B cell (primary cell): ENCODE measurements around the gene TUBA4A. TPM values are rescaled to one million over a fixed set of nuclear protein-coding genes. Genes with fewer than 3 reads are reported as not detected.

Experiments used
- ATAC-seq: fragments of 200-7000 bp; cut with Tn5 transposase; one replicate; pipeline ENCODE4 v1.10.0; 2021; ENCODE audit warnings: low read depth, mild to moderate bottlenecking, moderate number of reproducible peaks, moderate library complexity
- CTCF ChIA-PET: fragments of 350-600 bp; sonication (Branson Sonifier 250); formaldehyde crosslinking; loops from one replicate; lab custom pipeline; 2021; ENCODE audit warnings: antibody characterized with exemption, inconsistent platforms; lab: Charles Lee
- POLR2A ChIA-PET: fragments of 350-600 bp; sonication (Branson Sonifier 250); formaldehyde crosslinking; loops from one replicate; lab custom pipeline; 2021; ENCODE audit warnings: antibody characterized with exemption; lab: Charles Lee
- DNase-seq: peaks from one replicate; pipeline ENCODE4 v3.0.0; 2013
- H2AFZ ChIP-seq: 2 replicates; pipeline ENCODE4 v1.6.1; 2012; ENCODE audit warnings: mild to moderate bottlenecking, low read depth, low read length; ENCODE audit not compliant: insufficient read depth, poor library complexity, severe bottlenecking
- H3K27ac ChIP-seq, 2 donors: 1 replicate in 1 of 2; 2 replicates in 1 of 2; pipeline ENCODE4 v1.5.1; 2012 to 2013; ENCODE audit warnings: low read length in 2 of 2, mild to moderate bottlenecking in 2 of 2, moderate library complexity in 1 of 2
- H3K27me3 ChIP-seq, 4 experiments: fragments of 200-600 bp in 1 of 4; sonication (generic) in 1 of 4; replicated peaks in 1 of 4; 1 replicate in 2 of 4; 2 replicates in 2 of 4; pipeline versions ENCODE4 v1.6.1 to v1.7.0; 2013 to 2016; ENCODE audit warnings: low read length in 3 of 4, mild to moderate bottlenecking in 2 of 4, mixed read lengths in 1 of 4, moderate library complexity in 1 of 4; ENCODE audit not compliant: insufficient read depth in 4 of 4, control insufficient read depth in 3 of 4; ENCODE audit errors: control extremely low read depth in 1 of 4
- H3K36me3 ChIP-seq, 2 experiments: replicated peaks in 1 of 2; 1 replicate in 1 of 2; 2 replicates in 1 of 2; pipeline versions ENCODE4 v1.6.1 to v1.7.1; 2013; ENCODE audit warnings: low read length in 1 of 2; ENCODE audit not compliant: insufficient read depth in 2 of 2, control insufficient read depth in 1 of 2; ENCODE audit errors: control extremely low read depth in 1 of 2, extremely low read depth in 1 of 2
- H3K4me1 ChIP-seq, 2 donors: fragments of 200-600 bp in 1 of 2; sonication (generic) in 1 of 2; 1 replicate in 1 of 2; 2 replicates in 1 of 2; pipeline versions ENCODE4 v1.5.1 to v1.6.1; 2013 to 2017; ENCODE audit warnings: low read length in 2 of 2; ENCODE audit not compliant: control insufficient read depth in 2 of 2, insufficient read depth in 2 of 2
- H3K4me2 ChIP-seq: replicated peaks from 2 replicates; pipeline ENCODE3; 2012; ENCODE audit warnings: mild to moderate bottlenecking, low read depth, low read length; ENCODE audit not compliant: poor library complexity, severe bottlenecking
- H3K4me3 ChIP-seq, 5 experiments: fragments of 200-600 bp in 1 of 5; sonication (generic) in 1 of 5; 1 replicate in 3 of 5; 2 replicates in 2 of 5; pipeline versions ENCODE4 v1.5.1 to v1.7.0; 2011 to 2016; ENCODE audit warnings: low read length in 4 of 5, mild to moderate bottlenecking in 4 of 5, low read depth in 2 of 5, control low read depth in 1 of 5, moderate library complexity in 1 of 5; ENCODE audit not compliant: insufficient read depth in 1 of 5; ENCODE audit errors: control extremely low read depth in 1 of 5, extremely low read depth in 1 of 5
- H3K79me2 ChIP-seq: fragments of 200-600 bp; sonication (generic); one replicate; pipeline ENCODE4 v1.6.0; 2016; ENCODE audit warnings: low read length; ENCODE audit not compliant: control insufficient read depth, insufficient read depth
- H3K9ac ChIP-seq: fragments of 200-600 bp; sonication (generic); 2 replicates; pipeline ENCODE4 v1.6.1; 2017; ENCODE audit warnings: mild to moderate bottlenecking, low read length, moderate library complexity
- H3K9me3 ChIP-seq, 3 donors: one replicate each; pipeline versions ENCODE4 v1.6.1 to v1.7.1; 2013; ENCODE audit warnings: low read length in 2 of 3; ENCODE audit not compliant: control insufficient read depth in 2 of 3, insufficient read depth in 1 of 3; ENCODE audit errors: control extremely low read depth in 1 of 3
- H4K20me1 ChIP-seq: 2 replicates; pipeline ENCODE4 v1.6.0; 2012; ENCODE audit warnings: mild to moderate bottlenecking, low read length; ENCODE audit not compliant: insufficient read depth, control insufficient read depth, poor library complexity, severe bottlenecking
- H3K27ac Mint-ChIP-seq: one replicate; pipeline ENCODE4 v1.8.0; 2021; ENCODE audit warnings: mixed read lengths
- H3K27me3 Mint-ChIP-seq: one replicate; pipeline ENCODE4 v1.8.0; 2021; ENCODE audit warnings: mixed read lengths
- H3K4me1 Mint-ChIP-seq: one replicate; pipeline ENCODE4 v1.8.0; 2021; ENCODE audit warnings: mixed read lengths
- H3K4me3 Mint-ChIP-seq: one replicate; pipeline ENCODE4 v1.8.0; 2021; ENCODE audit warnings: mixed read lengths
- H3K9me3 Mint-ChIP-seq: one replicate; pipeline ENCODE4 v1.8.0; 2022; ENCODE audit warnings: mixed read lengths; ENCODE audit not compliant: insufficient read depth
- CTCF ChIP-seq: fragments of 200-600 bp; IDR thresholded peaks from one replicate; pipeline ENCODE4 v1.8.0; 2022; ENCODE audit warnings: antibody characterized with exemption, mild to moderate bottlenecking
- EZH2 ChIP-seq: IDR thresholded peaks from 2 replicates; pipeline ENCODE4 v1.6.1; 2012; ENCODE audit warnings: borderline replicate concordance, low read depth, mild to moderate bottlenecking, moderate library complexity, low read length; ENCODE audit not compliant: insufficient read depth, poor library complexity, severe bottlenecking
- WGBS: methylation state at CpG from one replicate; pipeline ENCODE4 v1.1.5; 2013; ENCODE audit warnings: missing lambda C conversion rate; ENCODE audit not compliant: insufficient coverage; 5-methylcytosine and 5-hydroxymethylcytosine counted together
- intact Hi-C: fragments of 100-400 bp; cut with micrococcal nuclease; formaldehyde crosslinking; loops from one replicate; pipeline ENCODE4 v1.10.0; 2022
- polyA plus RNA-seq: library from polyadenylated mRNA; depleted of rRNA; stranded (reverse); fragments of >200 nt; gene quantifications from 2 replicates; pipeline ENCODE4 v1.2.3, GENCODE V29; 2012
- total RNA-seq, 2 donors: library from RNA; stranded (reverse); fragments of 120-200 nt in 1 of 2; gene quantifications; 1 replicate in 1 of 2; 2 replicates in 1 of 2; pipeline versions ENCODE4 v1.2.3 to v1.2.4, GENCODE V29; 2013 to 2022

TUBA4A gene
- total and polyA plus RNA-seq, 2 donors (not counting 1 experiment from before 2014, with no cell fraction given) = 196 to 338 TPM

GRCh38 chr2:219272995-219273394, 19.3 kb upstream of the TUBA4A start:
- Histone ChIP-seq H3K9ac (no peak overlapping the region), H3K36me3 (no peaks in the 10 kb centered on the region), H3K4me2 (no peak overlapping the region), H3K4me3 (no peak overlapping the region), H3K9me3 (no peaks in the 10 kb centered on the region), H3K79me2 (peaks cover 44% of the 10 kb centered on the region), H3K4me1 (peaks cover 8 to 17% of the 10 kb centered on the region in 2 donors), H2AFZ (no peak overlapping the region), H3K27me3 (no peaks in the 10 kb centered on the region), H4K20me1 (no peaks in the 10 kb centered on the region), H3K27ac (no peak overlapping the region)
- ATAC-seq (no peak), DNase-seq (no peak)
- no peaks in the 10 kb centered on the region for H3K27me3 Mint-ChIP-seq
- no peak for TF ChIP-seq EZH2
- TF ChIP-seq CTCF = no peak
- CTCF ChIA-PET = interaction anchor here (0.9 to 15.8 kb wide), 2 partner anchors 9 to 20 kb away, joined by 3 to 239 read pairs; no protein-coding TSS in a partner anchor
- no peak overlapping the region for H3K27ac Mint-ChIP-seq
- 78% methylated on average over 1 of the region's 2 CpGs for WGBS
- POLR2A ChIA-PET = interaction anchor here (0.7 to 1.0 kb wide), 2 partner anchors 16 to 18 kb away, joined by 3 to 7 read pairs; no protein-coding TSS in a partner anchor
- intact Hi-C loops = loop anchor here (10.0 kb wide), 1 partner anchor 322 kb away; the partner anchor contains the start of gene STK11IP
- peaks cover 24% of the 10 kb centered on the region for H3K4me1 Mint-ChIP-seq
- no peaks in the 10 kb centered on the region for H3K9me3 Mint-ChIP-seq
- H3K4me3 Mint-ChIP-seq = no peak overlapping the region

- Histone ChIP-seq H4K20me1 (no peaks in the 10 kb centered on the region), H3K4me1 (peaks cover 4 to 11% of the 10 kb centered on the region in 2 donors), H3K4me3 (no peak overlapping the region), H3K79me2 (peaks cover 41% of the 10 kb centered on the region), H2AFZ (no peak overlapping the region), H3K27ac (no peak overlapping the region), H3K9me3 (no peaks in the 10 kb centered on the region), H3K9ac (no peak overlapping the region), H3K27me3 (no peaks in the 10 kb centered on the region), H3K4me2 (no peak overlapping the region), H3K36me3 (no peaks in the 10 kb centered on the region)
- H3K27me3 Mint-ChIP-seq = no peaks in the 10 kb centered on the region
- no peak for DNase-seq
- POLR2A ChIA-PET = interaction anchor here (0.7 to 1.0 kb wide), 2 partner anchors 15 to 17 kb away, joined by 3 to 7 read pairs; no protein-coding TSS in a partner anchor
- intact Hi-C loops = loop anchor here (10.0 kb wide), 1 partner anchor 322 kb away; the partner anchor contains the start of gene STK11IP
- H3K4me3 Mint-ChIP-seq = no peak overlapping the region
- no peak for TF ChIP-seq CTCF
- TF ChIP-seq EZH2 = no peak
- H3K9me3 Mint-ChIP-seq = no peaks in the 10 kb centered on the region
- CTCF ChIA-PET = interaction anchor here (0.9 to 15.8 kb wide), 2 partner anchors 9 to 21 kb away, joined by 3 to 239 read pairs; no protein-coding TSS in a partner anchor
- ATAC-seq = no peak
- H3K4me1 Mint-ChIP-seq = peaks cover 18% of the 10 kb centered on the region
- 83% methylated on average over 2 of the region's 4 CpGs for WGBS
- H3K27ac Mint-ChIP-seq = no peak overlapping the region
Observed at GRCh38 chr2:219272356-219272755, 18.6 kb upstream of the TUBA4A start.
